GM12892 (cell line): ENCODE results near the gene TMEM218.

Experiments
- POLR2A ChIP-seq: IDR thresholded peaks from 2 replicates; pipeline ENCODE4 v1.6.1; 2011; ENCODE audit warnings: low read depth, low read length, control low read depth
- POLR2AphosphoS5 ChIP-seq: IDR thresholded peaks from 2 replicates; pipeline ENCODE4 v1.6.1; 2011; ENCODE audit warnings: low read depth, low read length, control low read depth
- TAF1 ChIP-seq: IDR thresholded peaks from 2 replicates; pipeline ENCODE4 v1.6.1; 2011; ENCODE audit warnings: low read depth, mild to moderate bottlenecking, control low read depth, low read length, borderline replicate concordance

DNA sequence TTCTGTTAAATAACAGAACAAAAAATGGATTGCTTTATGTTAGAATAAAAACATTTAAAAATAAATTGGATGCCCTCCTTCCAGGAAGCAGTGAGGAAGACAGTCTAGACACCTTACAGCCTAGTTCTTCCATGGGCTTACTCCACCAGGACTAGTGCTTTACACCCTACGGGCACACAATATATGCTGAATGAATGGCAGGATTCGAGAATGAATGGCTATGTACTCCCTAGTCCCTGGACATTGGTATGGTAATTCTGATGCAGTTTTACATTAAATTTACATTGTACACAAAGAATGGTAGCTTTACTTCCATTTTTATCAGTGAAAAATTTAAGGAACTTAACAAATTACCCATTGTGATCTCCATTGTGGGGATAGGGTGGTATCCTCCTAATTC lies 16.7 kb downstream of the TMEM218 start:
- TF ChIP-seq POLR2A, result no peak
- no peak for TF ChIP-seq POLR2AphosphoS5
- no peak for TF ChIP-seq TAF1
